A549 (cell line): Measurements from ENCODE around the gene FBXL13. TPM values are rescaled to one million over a fixed set of nuclear protein-coding genes. Genes with fewer than 3 reads are reported as not detected.
"Not testable (repeated sequence)": the region's sequence is repeated elsewhere in the genome, so short reads cannot be mapped to it uniquely, and the experiment has no call there.

ENCODE experiments used
- ATAC-seq, 2 experiments: fragments of 200-7000 bp in 1 of 2; fragments of >200 bp in 1 of 2; cut with Nextera tagmentation in 1 of 2; cut with Tn5 transposase in 1 of 2; 3 replicates each; pipeline versions ENCODE4 v1.8.0 to v1.9.1; 2018 to 2020; ENCODE audit warnings: mild to moderate bottlenecking in 1 of 2, moderate library complexity in 1 of 2
- CTCF ChIA-PET: fragments of 300-600 bp; sonication (Branson Sonifier 250); formaldehyde crosslinking; extraction: SDS; loops from one replicate; lab custom pipeline; 2021; ENCODE audit warnings: antibody characterized with exemption, inconsistent platforms; lab: Yijun Ruan, JAX
- POLR2A ChIA-PET: fragments of 350-600 bp; formaldehyde crosslinking; extraction: SDS; loops from one replicate; lab custom pipeline; 2021; ENCODE audit warnings: antibody characterized with exemption, inconsistent platforms; lab: Yijun Ruan, JAX
- DNase-seq, 2 experiments: peaks; one replicate each; pipeline versions ENCODE4 v3.0.0 to v3.0.0-alpha.2; 2011 to 2016; ENCODE audit warnings: low read depth in 1 of 2, low spot score in 1 of 2
- FAIRE-seq: peaks from 2 replicates; lab custom pipeline; 2011; peaks lifted over from hg19 to GRCh38; lab: Jason Lieb, UNC
- H3K27ac ChIP-seq, 2 experiments: fragments of >200 bp; sonication (Bioruptor Twin); formaldehyde crosslinking; 3 replicates each; pipeline ENCODE4 v1.5.1; 2016 to 2017
- H3K4me1 ChIP-seq: fragments of >200 bp; sonication (Bioruptor Twin); formaldehyde crosslinking; 3 replicates; pipeline ENCODE4 v1.6.1; 2016
- H3K4me2 ChIP-seq: fragments of >200 bp; sonication (Bioruptor Twin); formaldehyde crosslinking; 3 replicates; pipeline ENCODE4 v1.6.1; 2016
- H3K4me3 ChIP-seq: fragments of >200 bp; sonication (Bioruptor Twin); formaldehyde crosslinking; 3 replicates; pipeline ENCODE4 v1.5.1; 2016
- H3K9me3 ChIP-seq: fragments of >200 bp; sonication (Bioruptor Twin); formaldehyde crosslinking; 3 replicates; pipeline ENCODE4 v1.6.1; 2016
- CEBPB ChIP-seq, 2 experiments: fragments of >200 bp in 1 of 2; sonication (Bioruptor Twin) in 1 of 2; formaldehyde crosslinking in 1 of 2; IDR thresholded peaks; 2 replicates each; pipeline ENCODE4 v1.6.1; 2012 to 2016
- CHD4 ChIP-seq: fragments of 200-600 bp; sonication (generic); IDR thresholded peaks from 2 replicates; pipeline ENCODE4 v1.6.1; 2016; ENCODE audit warnings: antibody characterized with exemption, mild to moderate bottlenecking, borderline replicate concordance
- CTCF ChIP-seq: fragments of >200 bp; sonication (Bioruptor Twin); formaldehyde crosslinking; IDR thresholded peaks from 3 replicates; pipeline ENCODE4 v1.5.1; 2016
- EP300 ChIP-seq, 2 experiments: fragments of >200 bp; sonication (Bioruptor Twin); formaldehyde crosslinking; IDR thresholded peaks; 2 replicates in 1 of 2; 3 replicates in 1 of 2; pipeline ENCODE4 v1.6.1; 2016 to 2017
- FOSL2 ChIP-seq, 2 experiments: fragments of 450-650 bp in 1 of 2; fragments of >200 bp in 1 of 2; sonication (Bioruptor Twin) in 1 of 2; formaldehyde crosslinking; IDR thresholded peaks; 2 replicates each; pipeline versions ENCODE4 v1.5.0 to v1.6.1; 2016 to 2020; ENCODE audit warnings: mild to moderate bottlenecking in 1 of 2, moderate library complexity in 1 of 2
- GATA3 ChIP-seq: IDR thresholded peaks from 2 replicates; pipeline ENCODE4 v1.6.1; 2012; ENCODE audit warnings: borderline replicate concordance
- HEYL ChIP-seq: fragments of 250-450 bp; sonication (Bioruptor Pico); IDR thresholded peaks from 2 replicates; pipeline ENCODE4 v1.8.0; 2021; ENCODE audit warnings: mild to moderate bottlenecking, moderate library complexity
- JUN ChIP-seq, 2 experiments: fragments of >200 bp; sonication (Bioruptor Twin); formaldehyde crosslinking; IDR thresholded peaks; 2 replicates in 1 of 2; 3 replicates in 1 of 2; pipeline ENCODE4 v1.6.1; 2016 to 2017
- JUNB ChIP-seq: fragments of >200 bp; sonication (Bioruptor Twin); formaldehyde crosslinking; IDR thresholded peaks from 2 replicates; pipeline ENCODE4 v1.6.1; 2016
- MAFK ChIP-seq: fragments of 450-650 bp; IDR thresholded peaks from 2 replicates; pipeline ENCODE4 v1.6.1; 2014; ENCODE audit not compliant: partially characterized antibody
- POLR2A ChIP-seq: IDR thresholded peaks from 2 replicates; pipeline ENCODE4 v1.6.1; 2012; ENCODE audit warnings: mild to moderate bottlenecking, low read length
- RAD21 ChIP-seq, 2 experiments: fragments of >200 bp in 1 of 2; sonication (Bioruptor Twin) in 1 of 2; formaldehyde crosslinking in 1 of 2; IDR thresholded peaks in 1 of 2; conservative IDR thresholded peaks in 1 of 2; 2 replicates in 1 of 2; 3 replicates in 1 of 2; pipeline ENCODE4 v1.6.1; 2012 to 2018; ENCODE audit warnings: inconsistent platforms in 1 of 2
- RARB ChIP-seq: fragments of 250-450 bp; sonication (Bioruptor Pico); IDR thresholded peaks from 2 replicates; pipeline ENCODE4 v1.8.0; 2021; ENCODE audit warnings: mild to moderate bottlenecking, moderate library complexity
- RCOR1 ChIP-seq: fragments of 150-350 bp; IDR thresholded peaks from 2 replicates; pipeline ENCODE4 v1.6.1; 2014; ENCODE audit warnings: antibody characterized with exemption, low read length, low read depth
- SREBF2 ChIP-seq: fragments of 450-650 bp; IDR thresholded peaks from 2 replicates; pipeline ENCODE4 v1.6.1; 2014; ENCODE audit warnings: mild to moderate bottlenecking, moderate library complexity
- USF2 ChIP-seq: fragments of 450-650 bp; IDR thresholded peaks from 2 replicates; pipeline ENCODE4 v1.6.1; 2014; ENCODE audit warnings: antibody characterized with exemption
- WGBS: methylation state at CpG from one replicate; pipeline ENCODE4 v1.1.6; 2017; ENCODE audit errors: missing lambda C conversion rate; 5-methylcytosine and 5-hydroxymethylcytosine counted together
- polyA plus RNA-seq, 4 experiments: library from polyadenylated mRNA; depleted of rRNA in 3 of 4; stranded (reverse); fragments of >200 nt; fragmentation: RNase III in 1 of 4; extraction: RNeasy Plus Mini Kit Qiagen cat#74134 plus additional on column Dnase treatment in 1 of 4; gene quantifications; 2 replicates in 3 of 4; 3 replicates in 1 of 4; pipeline ENCODE4 v1.2.3, GENCODE V29; 2011 to 2017
- TF ChIP-seq, protein P1 (sequence below): IDR thresholded peaks from 2 replicates; pipeline ENCODE4 v1.6.1; 2012

Gene FBXL13
- polyA plus RNA-seq, 2 of the 4 experiments (the other 2 are of a cell fraction): 0.45 to 0.70 TPM

- TF ChIP-seq USF2: no peak
- no peak for TF ChIP-seq GATA3
- TF ChIP-seq CHD4: no peak
- TF ChIP-seq, all 56 proteins: peak for 0
Measured at GRCh38 chr7:102979670-102980069, 94.9 kb downstream of the FBXL13 start.

DNA sequence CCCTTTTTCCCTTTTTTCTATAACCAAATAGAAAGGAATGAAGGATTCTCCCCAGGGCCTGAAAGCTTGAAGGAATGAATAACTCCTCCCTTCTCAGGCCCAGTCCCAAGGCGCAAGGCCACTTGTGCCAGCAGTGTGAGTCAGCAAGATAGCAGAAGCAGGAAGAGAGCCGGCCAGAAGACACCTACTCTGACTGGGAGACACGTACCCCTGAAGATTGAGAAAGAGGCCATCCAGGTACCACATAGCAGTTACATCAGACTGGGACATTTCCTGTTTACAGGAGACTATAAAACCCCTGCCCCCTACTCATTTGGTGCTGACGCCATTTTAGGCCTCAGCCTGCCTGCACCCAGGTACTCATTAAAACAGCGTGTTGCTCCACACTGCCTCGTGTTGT lies 96.3 kb downstream of the FBXL13 start:
- FAIRE-seq (no peak), DNase-seq (peak; percentile 25 to 79), ATAC-seq (peak in 1 of 2 experiments; percentile 60; a peak in 2 of 6 replicates)
- peaks cover 11% of the 10 kb centered on the region for H3K9me3 ChIP-seq
- POLR2A ChIA-PET: no interaction called here
- 51% methylated on average over 6 of the region's 6 CpGs for WGBS
- peak overlapping the region; percentile 62 to 75 for H3K27ac ChIP-seq
- no peak overlapping the region for H3K4me2 ChIP-seq
- 0 out of 3 replicates have a peak, but pooled peaks cover 3% of the 10 kb centered on the region for H3K4me1 ChIP-seq
- TF ChIP-seq MAFK (peak; percentile 69), JUN (IDR thresholded peaks at IDR 0.05) (0 out of 5 replicates have a peak, but pooled peaks of 1 of the 2 experiments have one; percentile 24), POLR2A (no peak), JUNB (no peak), RCOR1 (no peak), CEBPB (IDR thresholded peaks at IDR 0.05) (peak; percentile 25 to 63; a peak in 2 of 4 replicates), SREBF2 (no peak), FOSL2 (IDR thresholded peaks at IDR 0.05) (no peak), FOSL2 (CRISPR knock-in tag; IDR thresholded peaks at IDR 0.05) (peak; percentile 48)
- H3K4me3 ChIP-seq: no peak overlapping the region
- CTCF ChIA-PET: no interaction called here

More at GRCh38 chr7:102979670-102980069, 94.9 kb downstream of the FBXL13 start:
- CTCF ChIA-PET: no interaction called here
- Histone ChIP-seq H3K9me3 (peaks cover 11% of the 10 kb centered on the region), H3K4me3 (no peak overlapping the region), H3K4me1 (0 out of 3 replicates have a peak, but pooled peaks cover 3% of the 10 kb centered on the region), H3K4me2 (no peak overlapping the region), H3K27ac (no peak overlapping the region)
- no peak for FAIRE-seq
- POLR2A ChIA-PET: no interaction called here
- no peak for DNase-seq
- no peak for ATAC-seq

GRCh38 chr7:102977586-102977985 lies 97.0 kb downstream of the FBXL13 start:
- Histone ChIP-seq H3K9me3 (peaks cover 11% of the 10 kb centered on the region), H3K27ac (peak overlapping the region in 1 of 2 experiments; percentile 75; a peak in 3 of 6 replicates)
- CTCF ChIA-PET, H3K4me1 ChIP-seq, H3K4me3 ChIP-seq, H3K4me2 ChIP-seq, FAIRE-seq, ATAC-seq, POLR2A ChIA-PET, DNase-seq: not testable (repeated sequence)
- 86% methylated on average over 4 of the region's 4 CpGs for WGBS

- no peak for DNase-seq
- no peak for TF ChIP-seq RARB (CRISPR knock-in tag)
- TF ChIP-seq HEYL (CRISPR knock-in tag): no peak
- no peak for TF ChIP-seq EP300 (IDR thresholded peaks at IDR 0.05)
- TF ChIP-seq CTCF: no peak
- TF ChIP-seq, protein P1, sequence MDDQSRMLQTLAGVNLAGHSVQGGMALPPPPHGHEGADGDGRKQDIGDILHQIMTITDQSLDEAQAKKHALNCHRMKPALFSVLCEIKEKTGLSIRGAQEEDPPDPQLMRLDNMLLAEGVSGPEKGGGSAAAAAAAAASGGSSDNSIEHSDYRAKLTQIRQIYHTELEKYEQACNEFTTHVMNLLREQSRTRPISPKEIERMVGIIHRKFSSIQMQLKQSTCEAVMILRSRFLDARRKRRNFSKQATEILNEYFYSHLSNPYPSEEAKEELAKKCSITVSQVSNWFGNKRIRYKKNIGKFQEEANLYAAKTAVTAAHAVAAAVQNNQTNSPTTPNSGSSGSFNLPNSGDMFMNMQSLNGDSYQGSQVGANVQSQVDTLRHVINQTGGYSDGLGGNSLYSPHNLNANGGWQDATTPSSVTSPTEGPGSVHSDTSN: no peak
- TF ChIP-seq RAD21 (conservative IDR thresholded peaks at IDR 0.05 in 1 of 2, IDR thresholded peaks at IDR 0.05 in 1 of 2): no peak
Measured at GRCh38 chr7:102976493-102976892, 98.1 kb downstream of the FBXL13 start.

More at GRCh38 chr7:102976493-102976892, 98.1 kb downstream of the FBXL13 start:
- ATAC-seq (no peak), FAIRE-seq (no peak)
- no peak overlapping the region for H3K27ac ChIP-seq
- 0 out of 3 replicates have a peak, but pooled peaks cover 3% of the 10 kb centered on the region for H3K4me1 ChIP-seq
- ChIA-PET CTCF (no interaction called here), POLR2A (no interaction called here)
- no peak overlapping the region for H3K4me3 ChIP-seq
- no peak overlapping the region for H3K4me2 ChIP-seq
- 92% methylated on average over 8 of the region's 8 CpGs for WGBS
- peaks cover 11% of the 10 kb centered on the region for H3K9me3 ChIP-seq
